ENCODE results near the gene PKD1L1.
"Not testable (repeated sequence)": the region's sequence is repeated elsewhere in the genome, so short reads cannot be mapped to it uniquely, and the experiment has no call there.

PKD1L1 gene

DNA sequence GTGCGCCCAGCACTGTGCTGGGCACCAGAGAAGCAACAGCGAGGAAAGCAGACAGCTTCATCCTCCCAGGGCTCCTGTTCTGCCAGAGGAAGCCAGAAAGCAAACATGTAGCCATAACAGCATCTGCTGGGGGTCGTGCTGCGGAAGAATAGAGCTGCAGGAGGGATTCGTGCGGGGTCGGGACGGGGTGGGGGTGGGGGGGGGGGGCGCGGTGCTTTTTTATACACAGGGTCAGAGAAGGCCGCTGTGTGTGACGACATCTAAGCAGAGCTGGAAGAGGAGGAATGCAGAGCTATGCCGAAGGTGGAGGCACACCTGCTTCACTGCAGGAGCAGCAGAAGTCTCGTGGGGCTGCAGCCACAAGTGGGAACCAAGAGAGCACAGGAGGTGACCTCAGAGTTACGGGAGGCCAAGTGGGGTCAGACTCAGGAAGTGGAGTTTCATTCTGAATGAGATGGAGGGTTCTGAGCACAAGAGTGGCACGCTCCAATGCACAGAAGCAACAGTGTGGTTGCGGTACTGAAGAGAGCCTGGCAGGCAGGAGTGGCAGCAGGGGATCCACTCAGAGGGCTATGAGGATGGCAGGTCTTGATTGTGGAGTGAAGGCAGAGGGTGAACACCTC, 11.1 kb downstream of the PKD1L1 start:
- no peak for DNase-seq

DNA sequence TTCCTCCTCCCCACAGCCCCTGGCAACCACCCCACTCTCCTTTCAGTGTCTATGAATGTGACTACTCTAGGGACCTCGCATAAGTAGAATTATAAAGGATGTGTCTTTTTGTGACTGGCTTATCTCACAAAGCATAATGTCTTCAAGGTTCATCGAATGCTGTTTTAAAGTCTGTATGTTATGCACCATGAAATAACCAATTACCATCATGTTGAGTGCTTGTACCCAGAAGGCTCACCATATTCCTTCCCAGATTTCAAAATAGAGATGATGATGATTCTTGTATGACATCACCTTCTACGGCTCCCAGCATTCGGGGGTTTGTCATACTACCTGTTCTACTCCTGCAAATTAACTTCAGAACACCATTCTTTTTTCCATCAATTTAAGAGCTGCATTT, 11.9 kb downstream of the PKD1L1 start:
- no peak for DNase-seq

DNA sequence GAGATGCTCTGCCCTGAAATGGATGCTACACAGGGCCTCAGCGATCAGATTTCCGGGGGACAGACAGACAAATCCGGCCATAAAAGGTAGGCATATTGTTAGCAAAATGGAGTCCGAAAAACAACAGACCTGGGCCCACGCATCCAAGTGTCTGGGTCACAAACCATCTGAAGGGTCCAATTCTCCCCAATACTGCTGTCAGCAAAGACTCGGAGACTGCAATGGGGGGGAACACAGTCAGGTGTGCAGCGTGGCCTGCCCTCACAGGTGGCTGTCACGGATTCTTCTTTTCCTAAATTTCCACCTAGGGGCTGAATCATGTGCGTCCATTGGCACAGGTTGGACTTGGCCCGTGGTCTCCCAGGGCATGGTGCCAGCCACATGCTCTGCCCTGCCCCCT, 12.9 kb downstream of the PKD1L1 start:
- no peak for DNase-seq

DNA sequence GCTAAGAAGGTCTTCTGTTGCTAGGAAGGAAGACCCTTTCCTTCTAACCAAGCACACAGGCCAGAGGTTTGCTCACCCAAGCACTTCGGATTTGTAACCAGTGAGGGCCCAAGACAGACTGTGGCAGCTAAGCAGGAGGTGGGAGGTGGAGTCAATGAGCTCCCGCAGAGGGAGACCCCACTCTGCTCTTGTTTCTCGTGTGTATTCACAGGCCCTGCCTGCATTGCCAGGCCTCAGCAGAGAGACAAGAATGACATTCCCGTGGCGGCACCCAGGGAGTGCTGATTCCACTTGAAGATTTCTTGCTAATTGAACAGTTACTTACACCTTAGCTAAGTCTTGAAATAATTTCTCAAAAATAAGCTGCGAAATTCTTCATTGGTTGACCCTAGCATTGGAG, 13.4 kb downstream of the PKD1L1 start:
- DNase-seq, result no peak

DNA sequence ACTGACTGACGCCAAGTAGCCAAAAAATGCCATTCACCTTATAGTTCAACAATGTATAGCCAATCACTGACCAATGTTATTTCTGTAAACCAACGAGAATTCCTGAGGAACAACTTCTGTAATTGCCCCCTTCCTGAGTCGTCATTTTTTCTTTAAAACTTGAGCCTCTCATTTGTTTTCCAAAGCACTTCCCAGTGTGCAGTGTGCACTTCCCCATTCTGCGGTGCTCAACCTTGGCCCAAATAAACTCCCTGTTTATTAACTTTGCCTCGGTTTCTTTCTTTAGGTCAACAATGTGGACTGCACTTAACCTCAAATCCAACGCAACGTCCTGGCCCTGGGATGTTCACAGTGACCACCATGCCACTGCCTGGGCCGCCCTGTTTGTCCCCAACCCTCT, 15.1 kb downstream of the PKD1L1 start:
- no peak for DNase-seq

DNA sequence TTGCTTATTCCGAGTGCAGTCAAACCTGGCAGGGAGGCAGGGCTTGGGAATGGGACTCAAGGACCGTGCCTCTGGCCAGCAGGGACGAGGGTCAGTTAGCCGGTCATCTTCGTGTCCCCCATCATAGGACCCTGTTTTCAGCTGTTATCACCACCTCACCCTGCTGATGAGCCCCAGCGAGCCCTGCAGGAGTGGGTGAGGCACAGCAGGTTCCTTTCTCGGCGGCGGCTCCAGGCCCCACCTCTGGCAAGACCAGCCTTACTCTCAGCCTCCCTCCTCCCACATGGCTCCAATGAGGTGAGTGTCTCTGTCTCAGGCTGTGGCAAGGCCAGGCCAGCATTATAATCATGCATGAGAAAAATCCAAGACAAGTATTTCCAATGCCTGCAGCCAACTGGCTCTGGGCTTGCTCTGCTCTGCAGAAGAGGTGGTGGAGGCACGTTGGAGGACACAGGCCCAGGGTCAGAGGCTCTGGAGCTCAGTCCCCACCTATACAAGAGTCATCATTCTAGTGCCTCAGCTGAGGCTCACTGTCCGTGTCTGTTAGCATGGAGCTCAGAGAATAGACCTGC, 15.7 kb downstream of the PKD1L1 start:
- no peak for DNase-seq

DNA sequence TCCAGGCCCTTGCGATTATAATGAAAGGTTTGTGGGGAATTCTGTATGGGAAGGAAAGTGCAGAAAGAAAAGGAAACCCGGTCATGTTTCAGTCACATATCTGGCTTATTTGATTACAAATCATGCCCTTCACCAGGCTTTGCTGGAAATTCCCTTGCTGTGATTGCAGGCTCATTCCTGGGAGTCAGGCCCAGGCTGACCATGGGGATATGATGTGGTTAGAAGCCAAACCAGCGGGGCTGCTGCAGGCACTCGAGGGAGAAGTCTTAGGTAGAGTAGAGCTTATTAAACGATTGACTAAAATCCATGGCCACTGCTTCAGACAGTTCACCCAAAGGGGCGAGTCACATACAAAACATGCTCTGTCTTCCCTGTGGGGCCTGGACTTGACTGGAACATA, 16.2 kb downstream of the PKD1L1 start:
- no peak for DNase-seq

DNA sequence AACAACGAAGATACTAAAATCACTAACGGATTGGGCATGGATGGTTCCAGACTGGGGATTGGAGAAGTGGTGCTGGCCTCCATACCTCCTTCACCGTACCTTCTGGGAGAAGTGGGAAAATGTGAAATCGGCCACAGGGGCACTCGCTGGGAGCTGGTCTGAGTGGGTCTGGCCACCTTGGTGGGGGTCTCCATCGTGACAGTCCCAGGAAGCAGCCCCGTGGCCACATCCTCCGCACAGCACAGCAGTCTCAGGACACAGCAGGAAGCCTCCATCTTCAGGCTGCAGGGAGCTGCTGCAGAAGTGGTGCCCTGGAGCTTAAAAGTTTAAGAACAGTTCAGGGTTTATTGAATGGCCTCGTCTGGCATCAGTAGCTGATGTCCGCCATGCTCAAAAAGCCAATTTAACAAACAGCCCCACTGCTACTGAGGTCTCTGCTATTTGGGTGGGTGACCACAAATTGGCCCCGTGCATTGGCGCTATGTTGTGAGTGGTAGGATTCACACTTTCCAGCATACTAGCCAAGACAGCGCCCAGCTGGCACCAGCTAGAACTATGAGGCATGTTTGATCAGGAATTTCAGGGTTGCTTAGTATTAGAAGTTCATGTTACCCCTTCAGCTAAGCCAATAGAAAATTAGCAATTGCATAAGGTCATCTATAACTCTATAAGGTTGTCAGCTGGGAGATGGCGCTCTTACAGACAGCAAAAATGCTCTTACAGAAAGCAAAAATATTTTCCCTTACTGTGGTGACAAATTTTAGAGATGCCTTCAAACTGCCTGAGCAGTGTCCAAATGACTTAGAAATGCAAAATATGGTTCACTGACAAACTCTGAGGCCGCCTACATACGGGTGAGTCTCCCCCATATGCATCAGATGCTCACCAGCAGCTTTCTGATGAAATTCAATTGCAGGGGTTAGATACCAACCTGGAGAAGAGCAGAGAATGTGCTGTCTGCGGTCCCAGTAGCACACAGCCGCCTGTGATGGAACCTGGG, 17.0 kb downstream of the PKD1L1 start:
- no peak for DNase-seq

DNA sequence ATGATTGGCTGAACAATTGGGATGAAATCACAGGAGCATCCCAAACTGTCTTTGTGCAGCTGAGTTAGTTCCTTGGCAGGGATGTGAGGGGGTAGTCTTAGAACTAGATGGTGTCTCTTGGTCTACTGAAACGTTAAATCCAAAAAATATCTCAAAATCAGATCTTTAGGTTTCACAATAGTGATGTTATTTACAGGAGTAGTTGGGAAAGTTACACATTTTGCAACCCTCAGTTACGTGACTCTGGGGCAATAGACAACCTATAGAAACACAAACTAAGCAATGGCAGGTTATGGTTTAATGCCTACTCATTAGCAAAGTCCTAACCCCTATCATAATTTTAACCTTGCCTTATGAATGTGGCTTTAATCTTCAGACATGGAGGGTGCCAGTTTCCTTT, 24.0 kb downstream of the PKD1L1 start:
- DNase-seq, result no peak

DNA sequence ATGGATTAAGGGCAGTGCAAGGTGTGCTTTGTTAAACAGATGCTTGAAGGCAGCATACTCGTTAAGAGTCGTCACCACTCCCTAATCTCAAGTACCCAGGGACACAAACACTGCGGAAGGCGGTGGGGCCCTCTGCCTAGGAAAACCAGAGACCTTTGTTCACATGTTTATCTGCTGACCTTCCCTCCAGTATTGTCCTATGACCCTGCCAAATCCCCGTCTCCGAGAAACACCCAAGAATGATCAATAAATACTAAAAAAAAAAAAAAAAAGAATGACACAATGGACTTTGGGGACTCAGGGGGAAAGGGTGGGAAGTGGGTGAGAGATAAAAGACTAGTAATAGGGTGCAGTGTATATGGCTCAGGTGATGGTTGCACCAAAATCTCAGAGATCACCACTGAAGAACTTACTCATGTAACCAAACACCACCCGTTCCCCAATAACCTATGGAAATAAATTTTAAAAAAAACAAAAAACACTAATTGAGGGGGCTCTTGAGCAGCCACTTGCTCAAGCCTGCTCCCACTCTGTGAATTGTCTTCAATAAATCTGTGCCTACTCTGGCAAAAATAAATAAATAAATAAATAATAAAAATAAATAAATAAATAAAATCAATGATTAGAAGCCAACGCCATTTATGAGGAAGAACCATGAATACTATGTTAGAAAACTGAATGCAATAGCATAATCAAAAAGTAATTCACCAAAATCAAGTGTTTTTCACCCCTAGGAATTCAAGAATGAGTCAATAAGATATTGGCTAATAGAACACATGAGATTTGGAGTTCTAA, 25.0 kb downstream of the PKD1L1 start:
- DNase-seq, result not testable (repeated sequence)

DNA sequence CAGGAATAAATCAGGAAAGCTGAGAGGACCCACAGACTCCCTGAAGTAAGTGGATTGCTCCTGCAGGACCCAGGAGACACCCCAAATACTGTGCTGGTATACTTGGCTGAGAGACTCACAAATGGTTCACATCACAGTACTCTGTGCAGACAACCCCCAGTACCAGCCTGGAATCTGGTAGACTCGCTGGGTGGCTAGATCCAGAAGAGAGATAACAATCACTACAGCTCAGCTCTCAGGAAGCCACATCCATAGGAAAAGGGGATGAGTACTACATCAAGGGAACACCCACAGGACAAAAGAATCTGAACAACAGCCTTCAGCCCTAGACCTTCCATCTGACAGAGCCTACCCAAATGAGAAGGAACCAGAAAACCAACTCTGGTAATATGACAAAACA, 31.8 kb downstream of the PKD1L1 start:
- DNase-seq, result not testable (repeated sequence)

DNA sequence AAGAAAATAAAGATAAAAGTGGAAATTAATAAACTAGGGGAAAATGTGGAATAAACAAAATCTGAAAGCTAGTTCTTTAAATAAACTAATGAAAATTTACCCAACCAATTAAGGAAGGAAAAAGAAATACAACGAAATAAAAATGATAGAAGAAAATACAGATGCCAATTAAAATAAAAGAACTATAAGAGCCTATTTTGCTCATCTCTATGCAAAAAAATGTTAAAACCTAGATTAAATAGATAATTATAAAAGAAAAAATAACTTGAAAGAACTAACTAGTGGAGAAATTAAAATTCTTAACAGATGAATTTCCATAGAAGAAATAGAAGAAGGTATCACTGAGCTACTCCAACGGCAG, 32.7 kb downstream of the PKD1L1 start:
- DNase-seq, result no peak

DNA sequence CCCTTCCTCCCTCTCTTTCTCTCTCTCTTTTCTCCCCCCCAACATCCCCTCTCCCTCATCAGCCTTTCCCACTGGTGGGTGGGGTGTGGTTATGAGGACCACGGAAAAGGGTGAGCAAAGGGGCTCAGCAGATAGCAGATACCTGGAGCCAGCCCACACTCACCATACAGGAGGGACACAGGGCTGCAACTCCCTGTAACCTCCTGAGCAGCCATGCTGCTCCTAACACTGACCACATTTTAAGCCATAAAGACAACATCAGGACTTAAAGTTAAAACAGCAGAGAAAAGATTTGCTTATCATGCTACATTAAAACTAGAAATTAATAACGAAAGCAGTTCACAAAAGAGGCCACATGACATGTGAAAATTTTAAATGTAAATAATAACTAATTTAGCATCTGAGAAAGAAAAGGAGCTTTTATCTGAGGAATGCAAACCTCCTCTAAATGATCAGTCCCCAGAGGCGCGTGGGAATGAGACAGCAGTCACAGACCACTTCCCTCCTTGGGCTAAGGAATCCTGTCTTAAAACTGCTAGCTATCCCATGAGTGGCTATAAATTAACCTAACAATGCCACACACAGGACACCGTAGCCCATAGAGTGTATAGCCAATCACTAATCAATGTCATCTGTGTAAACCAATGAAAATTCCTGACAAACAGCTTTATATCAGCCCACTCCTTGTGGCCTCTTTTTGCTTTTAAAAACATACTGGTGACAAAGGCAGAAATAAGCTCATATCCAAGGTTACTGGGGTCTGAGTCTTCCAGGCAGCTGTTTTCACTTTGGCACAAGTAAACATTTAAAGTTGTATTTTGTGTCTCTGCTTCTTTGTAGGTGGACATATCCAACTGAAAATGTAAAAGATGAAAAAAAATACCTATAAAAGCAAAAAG, 33.3 kb downstream of the PKD1L1 start:
- no peak for DNase-seq

DNA sequence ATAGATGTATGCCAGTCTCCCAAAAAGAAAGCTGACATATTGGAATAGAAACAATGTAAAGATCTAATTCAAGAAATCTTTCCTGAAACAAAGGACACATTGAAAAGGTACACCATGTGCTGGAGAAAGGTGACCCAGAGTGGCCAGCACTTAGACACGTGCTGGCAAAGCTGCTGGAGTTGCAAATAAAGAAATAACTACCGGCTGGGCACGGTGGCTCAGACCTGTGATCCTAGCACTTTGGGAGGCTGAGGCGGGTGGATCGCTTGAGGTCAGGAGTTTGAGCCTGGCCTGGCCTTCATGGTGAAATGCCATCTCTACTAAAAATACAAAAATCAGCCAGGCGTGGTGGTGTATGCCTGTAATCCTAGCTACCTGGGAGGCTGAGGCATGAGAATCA, 35.9 kb downstream of the PKD1L1 start:
- no peak for DNase-seq

DNA sequence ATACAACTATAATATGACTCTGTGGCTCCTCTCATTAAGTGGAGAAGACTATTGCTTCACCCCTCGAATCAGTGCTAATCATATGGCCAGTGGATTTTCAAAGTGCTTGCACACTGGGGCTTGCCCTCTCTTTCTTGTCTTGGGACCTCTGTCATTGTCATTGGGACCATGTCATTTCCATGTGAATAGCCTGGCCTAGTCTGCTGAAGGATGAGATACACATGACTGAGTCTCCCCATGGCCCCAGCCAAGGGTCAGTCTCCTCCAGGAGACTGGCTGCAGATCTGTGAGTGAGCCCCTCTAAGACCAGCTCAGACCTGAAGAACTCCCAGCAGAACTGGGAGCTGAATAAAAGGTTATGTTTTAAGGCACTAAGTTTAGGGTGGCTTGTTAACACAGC, 39.5 kb downstream of the PKD1L1 start:
- DNase-seq, result no peak

DNA sequence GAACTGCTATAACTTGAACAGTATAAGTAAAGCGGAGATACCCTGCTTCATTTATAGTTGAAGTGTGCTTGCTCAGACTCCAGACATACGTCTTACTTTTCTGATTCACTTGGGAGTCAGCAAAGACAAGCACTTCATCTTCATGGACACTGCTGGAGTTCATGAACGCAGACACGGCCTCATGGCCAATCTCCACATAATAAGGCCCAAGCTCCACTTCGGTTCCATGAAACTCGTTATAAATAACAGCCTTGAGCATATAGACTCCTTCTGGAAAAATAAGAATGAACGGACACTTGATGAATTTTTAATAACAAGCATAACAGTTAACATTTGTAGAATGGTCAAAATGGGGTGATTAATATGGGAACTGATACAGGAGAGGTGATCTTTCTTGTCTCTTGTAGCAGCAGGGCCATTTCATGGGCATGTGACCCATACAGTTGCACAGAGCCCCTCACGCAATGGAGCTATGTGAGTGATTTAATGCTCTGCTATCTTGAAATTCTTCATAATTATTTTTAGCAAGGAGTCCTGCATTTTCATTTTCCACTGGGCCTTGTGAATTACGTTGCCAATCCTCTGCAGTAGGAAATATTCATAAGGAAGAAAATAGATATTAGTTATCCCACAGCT, 40.2 kb downstream of the PKD1L1 start:
- DNase-seq, result no peak

DNA sequence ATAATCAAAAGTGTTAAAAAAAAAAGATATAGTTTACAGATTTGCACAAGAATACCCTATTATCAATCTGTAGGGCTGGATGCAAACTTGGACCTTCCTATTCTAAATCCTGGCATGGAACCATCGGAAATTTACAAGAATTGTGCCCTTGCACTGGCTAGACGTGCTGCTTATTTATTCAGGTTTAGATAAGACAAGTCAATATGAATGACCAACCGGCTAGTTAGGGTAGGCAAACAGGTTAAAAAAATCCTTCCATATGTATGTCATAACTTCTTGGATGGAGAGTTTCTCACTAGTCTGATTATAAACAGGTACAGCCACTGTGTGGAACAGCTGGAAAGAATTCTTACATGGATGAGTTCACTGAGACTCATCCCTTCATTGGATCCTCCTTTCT, 41.4 kb downstream of the PKD1L1 start:
- no peak for DNase-seq

DNA sequence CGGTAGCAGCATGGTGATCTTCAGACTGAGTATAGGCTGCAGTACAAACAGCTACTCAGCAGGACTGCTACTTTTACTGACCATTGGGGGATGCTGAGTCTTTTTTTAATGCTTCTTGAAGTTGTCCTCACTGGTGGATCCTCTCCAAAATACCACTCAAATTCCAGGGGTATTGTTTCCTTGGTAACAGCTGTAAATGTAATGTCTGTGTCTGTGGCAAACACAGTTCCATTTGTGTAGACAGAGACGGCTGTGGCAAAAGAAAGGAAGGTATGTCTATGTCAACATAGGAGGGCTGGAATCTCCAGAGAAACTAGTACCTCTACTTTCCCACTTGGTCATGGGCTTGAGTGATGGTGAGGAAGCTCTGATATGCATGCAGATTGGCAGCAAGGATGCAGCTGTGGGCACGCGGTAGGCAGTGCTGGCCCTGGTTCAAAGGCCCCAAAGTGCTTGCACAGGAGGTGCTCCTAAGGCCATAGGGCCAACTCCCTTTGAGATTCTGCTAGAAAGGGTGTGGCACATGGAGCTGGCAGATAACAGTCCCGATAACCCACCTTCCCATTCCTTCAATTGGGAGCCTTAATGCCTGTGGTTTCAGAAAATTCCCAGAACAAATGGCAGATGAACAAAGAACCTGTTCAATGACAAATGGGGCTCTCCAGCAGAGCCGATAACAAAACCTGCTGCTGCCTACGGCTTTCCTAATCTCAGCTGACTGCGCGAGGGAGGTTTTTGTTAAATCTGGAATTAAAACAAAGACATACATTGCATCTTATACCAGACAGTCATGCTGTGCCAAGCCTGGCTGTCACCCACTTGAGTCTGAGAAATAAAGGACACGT, 43.0 kb downstream of the PKD1L1 start:
- no peak for DNase-seq

DNA sequence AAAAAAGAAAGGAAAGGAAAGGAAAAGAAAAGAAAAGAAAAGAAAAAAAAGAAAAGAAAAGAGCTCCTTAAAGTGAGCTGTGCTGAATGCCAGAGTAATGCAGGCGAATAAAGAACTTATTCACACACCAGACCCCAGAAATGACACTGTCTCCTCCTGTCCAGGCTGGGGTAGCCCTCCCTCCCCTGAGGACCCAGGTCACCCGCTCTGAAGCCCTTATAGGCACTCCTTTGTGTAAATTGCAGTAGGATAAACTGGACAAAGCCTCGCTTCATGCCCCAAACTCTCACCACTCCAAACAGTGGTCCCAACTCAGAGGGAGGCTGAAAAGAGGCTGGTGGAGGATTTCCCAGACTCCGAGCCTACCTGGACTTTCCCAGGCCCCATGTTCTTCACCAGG, 46.3 kb downstream of the PKD1L1 start:
- DNase-seq, result no peak

DNA sequence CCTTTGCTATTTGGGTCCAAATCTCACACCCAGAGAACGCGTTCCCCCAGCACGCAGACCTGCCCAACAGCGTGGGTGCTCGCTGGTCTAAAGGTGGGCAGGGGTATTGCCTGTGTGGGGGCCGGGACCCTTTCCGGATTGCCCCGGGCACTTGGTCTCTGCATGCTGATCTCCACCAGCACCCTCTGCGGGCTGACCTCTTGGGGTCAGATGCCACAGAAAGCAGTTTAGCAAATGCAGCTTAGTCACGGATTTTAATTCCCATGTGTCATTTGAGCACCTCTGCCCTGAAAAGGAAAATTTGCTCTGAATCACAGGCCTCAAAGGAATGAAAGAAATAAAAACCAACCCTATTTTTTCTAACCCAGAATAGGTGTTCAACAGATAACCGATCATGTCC, 46.7 kb downstream of the PKD1L1 start:
- DNase-seq, result no peak

DNA sequence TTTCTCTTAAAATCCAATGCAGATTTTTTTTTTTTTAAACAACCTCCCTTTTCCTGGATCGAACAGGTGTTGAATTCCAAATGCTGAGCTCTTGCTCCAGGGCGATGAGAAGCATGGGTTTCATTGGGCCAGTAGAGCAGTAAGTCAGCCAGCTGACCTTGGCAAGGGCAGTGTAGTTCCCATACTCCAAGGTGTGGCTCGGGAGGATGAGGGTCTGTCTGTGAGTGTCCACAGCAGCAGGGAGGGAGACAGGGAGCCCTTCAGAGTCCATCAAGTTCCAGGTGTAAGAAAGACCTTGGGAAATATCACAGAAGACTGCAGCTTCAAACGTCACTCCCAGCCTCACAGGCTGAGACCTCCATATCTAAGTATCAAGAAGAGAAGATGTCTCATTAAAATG, 50.4 kb downstream of the PKD1L1 start:
- DNase-seq, result no peak

Measured in stimulated activated naive CD4-positive, alpha-beta T cell treated with Interleukin-2 at 50 U/mL for 16 hours (primary cell).